ENCODE results near the gene IRF2. TPM values are rescaled to one million over a fixed set of nuclear protein-coding genes. Genes with fewer than 3 reads are reported as not detected.

The IRF2 gene
- total RNA-seq, 1 donor from 2014 or later = 80.8 TPM

- intact Hi-C loops (cut with micrococcal nuclease) = loop anchor here (1.0 to 5.0 kb wide), 2 partner anchors 22 to 35 kb away; partner anchors contain the start of gene IRF2
These were observed 21.6 kb downstream of the IRF2 start for GRCh38 chr4:184452740-184453139.

- intact Hi-C loops (cut with micrococcal nuclease) = loop anchor here (5.0 kb wide), 1 partner anchor 34 kb away; no protein-coding TSS in a partner anchor
These were observed 22.6 kb downstream of the IRF2 start for GRCh38 chr4:184451726-184452125.

GRCh38 chr4:184450743-184451535, 23.4 kb downstream of the IRF2 start:
- intact Hi-C loops (cut with micrococcal nuclease) = loop anchor here (5.0 kb wide), 1 partner anchor 34 kb away; no protein-coding TSS in a partner anchor

- intact Hi-C loops (cut with micrococcal nuclease) = loop anchor here (5.0 kb wide), 1 partner anchor 33 kb away; no protein-coding TSS in a partner anchor
These were observed 24.3 kb downstream of the IRF2 start for GRCh38 chr4:184450045-184450444.

- intact Hi-C loops (cut with micrococcal nuclease) = no loop called here
These were observed 25.5 kb downstream of the IRF2 start for GRCh38 chr4:184448821-184449220.

GRCh38 chr4:184448141-184448540, 26.2 kb downstream of the IRF2 start:
- intact Hi-C loops (cut with micrococcal nuclease) = no loop called here

- intact Hi-C loops (cut with micrococcal nuclease) = no loop called here
These were observed 26.7 kb downstream of the IRF2 start for GRCh38 chr4:184447664-184448063.

- intact Hi-C loops (cut with micrococcal nuclease) = no loop called here
These were observed 28.2 kb downstream of the IRF2 start for GRCh38 chr4:184446132-184446658.

- intact Hi-C loops (cut with micrococcal nuclease) = no loop called here
These were observed 29.4 kb downstream of the IRF2 start for GRCh38 chr4:184444953-184445309.

- intact Hi-C loops (cut with micrococcal nuclease) = no loop called here
These were observed 30.0 kb downstream of the IRF2 start for GRCh38 chr4:184444215-184444952.

GRCh38 chr4:184443318-184443717, 31.0 kb downstream of the IRF2 start:
- intact Hi-C loops (cut with micrococcal nuclease) = no loop called here

- intact Hi-C loops (cut with micrococcal nuclease) = no loop called here
These were observed 32.1 kb downstream of the IRF2 start for GRCh38 chr4:184442314-184442635.

GRCh38 chr4:184441461-184442313, 32.7 kb downstream of the IRF2 start:
- intact Hi-C loops (cut with micrococcal nuclease) = no loop called here

- intact Hi-C loops (cut with micrococcal nuclease) = no loop called here
These were observed 33.6 kb downstream of the IRF2 start for GRCh38 chr4:184440595-184441358.

- intact Hi-C loops (cut with micrococcal nuclease) = no loop called here
These were observed 34.3 kb downstream of the IRF2 start for GRCh38 chr4:184439856-184440594.

- intact Hi-C loops (cut with micrococcal nuclease) = no loop called here
These were observed 35.0 kb downstream of the IRF2 start for GRCh38 chr4:184439386-184439785.

- intact Hi-C loops (cut with micrococcal nuclease) = no loop called here
These were observed 36.0 kb downstream of the IRF2 start for GRCh38 chr4:184438375-184438774.

- intact Hi-C loops (cut with micrococcal nuclease) = no loop called here
These were observed 36.6 kb downstream of the IRF2 start for GRCh38 chr4:184437565-184438265.

- intact Hi-C loops (cut with micrococcal nuclease) = no loop called here
These were observed 39.8 kb downstream of the IRF2 start for GRCh38 chr4:184434501-184435066.
